HG03139 (cell line): ENCODE results near the gene MAP4K5.

Experiments
- ATAC-seq: cut with Tn5 transposase; IDR thresholded peaks from one replicate; pipeline ENCODE4 v1.9.1; 2021; ENCODE audit not compliant: unreplicated experiment

Gene MAP4K5

DNA sequence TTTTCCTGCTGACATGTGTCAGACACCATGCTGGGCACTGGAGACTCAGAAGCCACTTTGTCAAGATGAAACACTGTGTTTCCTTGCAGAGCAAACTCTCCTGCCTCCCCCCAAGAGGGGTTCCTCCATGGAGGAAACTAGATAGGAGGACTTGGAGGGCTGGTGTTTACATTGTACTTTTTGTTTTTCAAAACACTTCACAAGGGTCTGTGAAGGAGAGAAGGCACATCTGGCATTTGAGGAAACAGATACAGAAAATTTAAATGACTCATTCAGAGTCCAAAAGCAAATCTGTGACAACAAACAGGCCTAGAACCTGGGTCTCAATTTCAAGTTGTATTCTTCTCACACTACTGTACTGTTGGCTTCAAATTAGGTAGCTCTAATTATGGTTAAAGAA is 128.9 kb downstream of the MAP4K5 start:
- no peak for ATAC-seq

- no peak for ATAC-seq
Observed at GRCh38 chr14:50402965-50403364, 129.4 kb downstream of the MAP4K5 start.

- ATAC-seq: no peak
Observed at GRCh38 chr14:50400461-50400860, 131.9 kb downstream of the MAP4K5 start.

DNA sequence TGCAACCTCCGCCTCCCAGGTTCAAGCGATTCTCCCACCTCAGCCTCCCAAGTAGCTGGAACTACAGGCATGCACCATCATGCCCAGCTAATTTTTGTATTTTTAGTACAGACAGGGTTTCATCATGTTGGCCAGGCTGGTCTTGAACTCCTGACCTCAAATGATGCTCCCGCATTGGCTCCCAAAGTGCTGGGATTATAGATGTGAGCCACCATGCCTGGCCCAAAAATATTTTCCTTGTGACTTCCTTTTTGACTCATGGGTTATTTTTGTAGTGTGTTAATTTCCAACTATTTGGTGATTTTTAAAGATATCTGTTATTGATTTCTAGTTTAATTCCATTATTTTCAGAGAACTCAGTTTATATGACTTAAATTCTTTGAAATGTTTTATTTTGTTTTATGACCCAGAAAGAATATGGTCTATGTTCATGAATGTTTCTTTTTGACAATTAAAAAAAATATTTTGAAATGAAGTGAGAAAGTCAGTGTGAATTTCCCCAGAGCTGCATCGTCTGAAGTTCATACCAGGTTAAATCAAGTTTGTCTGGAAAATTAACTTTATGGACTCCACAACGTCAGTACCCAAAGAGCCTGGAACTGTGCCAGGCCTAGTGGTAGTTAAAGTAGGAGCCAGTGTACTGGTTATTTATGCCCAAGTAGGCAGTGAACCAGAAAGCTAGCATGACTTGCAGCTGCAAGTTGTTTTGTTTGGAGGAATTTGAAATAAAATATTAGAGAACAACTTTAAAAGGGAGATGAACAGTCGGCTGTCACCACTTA is 132.9 kb downstream of the MAP4K5 start:
- ATAC-seq: no peak

GRCh38 chr14:50398189-50398580 is 134.2 kb downstream of the MAP4K5 start:
- no peak for ATAC-seq

DNA sequence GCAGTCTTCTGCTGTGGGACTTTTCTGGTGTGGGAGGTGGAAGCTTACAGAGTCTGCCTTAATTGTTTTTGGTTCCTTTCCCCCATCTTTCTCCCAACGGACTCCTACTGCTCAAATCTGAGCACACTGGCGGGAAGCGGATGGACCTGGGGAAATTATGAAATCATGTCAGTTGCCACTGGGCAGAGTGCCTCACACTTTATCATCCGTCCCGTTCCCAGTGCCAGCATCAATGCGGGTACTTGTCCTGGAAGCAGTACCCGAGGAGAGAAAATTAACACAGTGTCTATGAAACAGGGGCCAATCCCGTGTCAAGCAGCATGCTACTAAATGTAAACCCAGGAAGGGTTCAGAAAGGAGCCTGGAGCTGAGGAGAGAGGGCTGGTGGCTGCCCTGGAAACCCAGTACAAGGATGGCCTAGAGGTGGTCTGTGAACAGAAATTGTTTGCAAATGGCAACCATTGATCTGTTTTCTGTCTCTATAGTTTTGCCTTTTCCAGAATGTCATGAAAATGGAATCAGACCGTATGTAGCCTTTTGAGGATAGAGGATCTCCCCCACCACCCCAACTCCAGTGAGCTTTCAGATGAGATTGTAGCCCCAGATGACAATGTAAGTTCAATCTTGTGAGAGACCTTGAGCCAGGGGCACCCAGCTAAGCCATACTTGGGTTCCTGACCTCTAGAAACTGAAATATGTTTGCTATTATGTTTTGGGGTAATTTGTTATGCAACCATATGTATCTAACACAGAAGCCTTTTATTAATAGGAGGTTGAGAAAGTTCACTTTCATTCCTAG is 134.8 kb downstream of the MAP4K5 start:
- no peak for ATAC-seq

DNA sequence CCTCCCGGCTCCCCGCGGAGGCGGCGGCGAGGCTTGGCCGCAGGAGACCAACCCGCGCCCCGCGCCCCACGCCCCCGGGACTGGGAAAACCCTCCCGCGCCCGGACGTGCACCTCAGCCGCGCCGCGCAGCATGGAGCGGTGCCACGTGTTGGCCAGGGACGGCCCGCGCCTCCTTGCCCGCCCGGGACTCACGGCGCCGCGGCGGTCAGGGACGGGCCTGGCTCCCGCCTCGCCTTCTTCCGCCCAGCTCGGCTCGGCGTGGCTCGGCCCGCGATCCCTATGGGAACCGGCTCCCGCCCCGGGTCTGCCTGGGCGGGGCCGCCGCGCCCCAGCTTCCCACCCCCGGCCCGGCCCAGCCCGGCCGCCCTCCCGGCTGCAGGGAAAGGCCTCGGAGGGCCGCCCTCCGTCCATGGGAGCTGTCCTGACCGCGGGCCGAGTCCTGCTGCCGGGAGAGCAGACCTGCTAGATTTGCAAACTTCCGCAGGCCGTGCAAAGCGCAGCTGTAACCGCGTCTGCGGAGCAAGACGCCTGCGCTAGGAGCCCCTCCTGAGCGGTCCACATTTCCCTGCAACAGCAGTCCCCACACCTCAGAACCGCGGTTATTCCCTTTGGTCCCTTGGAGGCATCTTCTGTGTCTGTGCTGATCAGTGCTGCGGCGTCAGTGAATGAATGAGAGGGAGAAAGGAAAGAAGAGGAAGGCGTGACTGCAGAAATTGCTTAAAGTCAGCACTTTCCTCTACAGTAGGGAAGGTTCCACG is 135.6 kb downstream of the MAP4K5 start, which contains the start of gene CDKL1:
Gene CDKL1 (minus strand): TSS at position 251 of the 759 bp plus-strand sequence. CDS start 1,013 bp downstream, outside the sequence.
- ATAC-seq: no peak

GRCh38 chr14:50395448-50395847 is 136.9 kb downstream of the MAP4K5 start:
- ATAC-seq: no peak

DNA sequence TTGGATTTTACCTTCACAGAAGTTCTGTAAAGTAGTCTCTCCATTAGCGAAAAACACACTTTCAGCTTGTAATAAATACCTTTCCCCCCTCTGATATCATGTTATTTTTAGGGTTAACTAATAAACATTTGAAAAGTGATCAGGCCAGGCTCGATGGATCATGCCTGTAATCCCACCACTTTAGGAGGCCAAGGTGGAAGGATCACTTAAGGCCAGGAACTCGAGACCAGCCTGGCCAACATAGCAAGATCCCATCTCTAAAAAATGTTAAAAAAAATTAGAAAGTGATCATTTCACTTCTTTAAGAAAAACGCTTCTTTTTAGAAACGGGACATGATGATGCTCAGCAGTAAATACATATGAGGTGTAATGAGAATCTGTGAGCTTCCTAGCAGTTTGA is 137.7 kb downstream of the MAP4K5 start:
- ATAC-seq: no peak

DNA sequence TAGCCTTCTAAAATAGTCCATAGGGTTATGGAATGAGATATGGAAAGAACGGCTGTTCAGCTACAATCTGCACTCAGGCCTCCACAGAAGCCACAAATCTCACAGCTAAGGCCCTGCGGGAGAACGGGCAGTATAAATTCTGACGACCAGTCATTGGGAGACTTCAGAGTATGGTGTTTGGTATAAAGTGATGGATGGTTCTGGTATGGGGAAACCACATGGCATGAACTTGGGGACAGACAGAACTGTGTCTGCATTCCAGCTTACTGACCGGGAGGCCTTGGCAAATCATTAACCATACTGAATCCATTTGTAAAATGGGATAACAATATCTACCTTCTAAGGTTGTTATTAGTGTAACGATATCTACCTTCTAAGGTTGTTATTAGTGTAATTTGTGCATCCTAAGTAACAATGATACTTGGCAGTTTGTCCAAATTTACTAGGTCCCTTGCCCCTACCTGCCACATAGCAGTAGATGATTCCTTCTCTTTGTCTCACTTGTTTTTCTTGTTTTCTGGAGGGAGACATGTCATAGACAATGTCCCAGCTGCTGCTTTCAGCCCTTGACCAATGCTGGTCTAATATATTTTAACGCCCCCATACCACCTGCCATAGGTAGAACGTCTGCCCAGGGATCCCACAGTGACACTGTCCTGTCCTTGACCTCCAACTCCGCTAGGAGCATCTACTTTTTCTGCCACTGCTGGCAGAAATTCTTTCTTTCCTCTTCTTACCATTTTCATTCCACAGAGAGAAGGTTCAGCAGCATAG is 142.5 kb downstream of the MAP4K5 start:
- ATAC-seq: no peak

GRCh38 chr14:50388256-50388931 is 144.0 kb downstream of the MAP4K5 start:
- ATAC-seq: no peak

DNA sequence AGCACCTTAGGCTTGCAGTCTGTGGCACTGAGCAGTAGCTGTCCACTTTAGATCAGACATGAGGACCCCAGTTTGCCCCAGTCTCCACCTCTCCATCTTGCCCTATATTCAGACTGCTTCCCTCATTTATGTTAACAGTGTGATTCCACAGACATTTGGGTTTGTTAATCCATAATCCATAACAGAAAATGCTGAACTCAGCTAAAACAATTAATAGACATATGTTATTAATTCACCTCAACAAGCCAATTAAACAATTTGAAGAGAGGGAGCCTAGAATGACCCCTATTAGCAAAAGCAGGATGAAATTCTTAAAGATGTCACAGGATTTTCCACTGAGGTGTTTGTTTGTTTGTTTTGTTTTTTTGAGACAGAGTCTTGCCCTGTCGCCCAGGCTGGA is 144.8 kb downstream of the MAP4K5 start:
- no peak for ATAC-seq

DNA sequence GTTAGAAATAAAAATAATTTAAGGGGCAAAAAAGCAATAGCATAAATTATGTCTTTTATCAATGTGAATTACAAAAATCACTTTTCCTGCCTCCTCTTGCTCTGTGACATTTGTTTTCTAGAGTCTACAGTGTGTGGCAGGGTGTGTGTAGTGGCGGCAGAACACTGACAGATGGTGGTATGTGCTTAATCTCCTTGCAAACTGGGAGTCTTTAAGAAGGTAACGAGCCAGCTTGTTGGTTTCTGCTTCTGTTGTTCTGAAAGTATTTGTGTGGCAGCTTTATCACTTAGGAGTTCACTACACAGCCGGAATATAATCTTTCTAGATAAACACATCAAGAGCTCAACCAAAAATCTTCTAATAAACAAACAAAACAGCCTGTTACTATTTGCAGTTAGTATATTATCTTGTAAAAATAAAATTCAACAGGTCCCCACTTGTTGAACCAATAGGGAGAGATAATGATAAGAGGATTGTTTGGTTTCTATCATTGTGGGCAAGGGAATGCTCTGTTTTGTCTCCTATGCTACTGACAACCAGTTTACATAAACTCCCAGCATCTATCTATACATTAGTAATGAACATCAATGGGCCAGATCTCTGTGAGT is 148.6 kb downstream of the MAP4K5 start:
- no peak for ATAC-seq

GRCh38 chr14:50381823-50382287 is 150.5 kb downstream of the MAP4K5 start:
- no peak for ATAC-seq

GRCh38 chr14:50381008-50381407 is 151.4 kb downstream of the MAP4K5 start:
- ATAC-seq: no peak

DNA sequence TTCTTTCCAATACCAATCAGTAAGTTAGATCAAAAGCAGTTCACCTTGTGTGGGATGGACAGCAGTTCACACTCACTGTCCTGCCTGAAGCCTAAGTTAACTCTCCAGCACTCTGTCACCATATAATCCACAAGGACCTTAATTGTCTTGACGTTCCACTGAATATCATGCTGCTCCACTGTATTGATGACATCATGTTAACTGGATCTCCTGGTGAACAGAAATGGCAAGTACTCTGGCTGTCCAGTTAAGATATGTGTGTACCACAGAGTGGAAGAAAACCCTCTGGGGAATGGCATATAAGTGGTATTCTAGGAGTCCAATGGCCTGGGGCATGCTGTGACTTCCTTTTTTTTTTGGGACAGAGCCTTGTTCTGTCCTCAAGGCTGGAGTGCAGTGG is 151.9 kb downstream of the MAP4K5 start:
- no peak for ATAC-seq

DNA sequence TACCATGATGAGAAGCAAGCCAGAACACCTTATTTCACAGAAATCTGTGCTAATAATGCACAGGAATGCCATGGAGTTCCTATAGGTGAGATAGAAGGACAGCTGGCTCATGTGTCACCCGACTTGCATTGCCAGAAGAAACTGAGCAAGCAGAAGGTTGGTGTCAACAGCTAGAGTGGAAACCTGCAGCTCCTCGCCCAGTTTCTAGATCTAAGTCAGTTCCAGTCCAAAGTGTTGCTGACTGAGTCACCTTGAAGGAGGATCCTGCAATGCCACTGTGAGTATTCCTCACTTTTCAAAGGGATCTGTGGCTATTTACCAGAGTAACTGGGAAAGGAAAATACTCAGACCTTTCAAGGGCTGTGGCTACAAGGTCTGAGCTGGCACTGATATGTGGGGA is 152.8 kb downstream of the MAP4K5 start:
- ATAC-seq: no peak

DNA sequence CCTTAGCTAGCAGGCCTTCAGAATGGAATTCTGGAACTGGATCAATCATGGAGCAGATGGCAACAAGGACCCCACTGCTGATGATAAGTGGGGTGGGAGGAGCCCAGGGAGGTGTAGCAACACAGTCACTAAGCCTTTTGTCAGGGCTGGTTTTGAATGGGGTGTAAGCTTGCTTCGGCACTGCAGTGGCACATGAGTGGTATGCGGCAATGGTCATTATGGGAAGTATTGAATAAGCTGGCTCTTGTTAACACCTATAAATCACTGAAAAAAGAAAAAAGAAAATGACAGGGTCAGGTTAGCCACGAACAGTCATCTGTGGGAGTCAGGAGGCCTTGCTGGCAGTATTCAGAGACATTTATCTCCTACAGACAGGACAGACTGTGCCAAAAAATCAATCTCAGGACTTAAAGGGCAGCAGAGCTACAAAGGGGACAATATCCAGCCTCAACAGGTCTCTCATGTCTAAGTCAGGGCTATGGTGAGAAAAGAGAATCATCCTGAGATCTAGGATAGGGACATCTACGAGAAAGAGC is 154.8 kb downstream of the MAP4K5 start:
- no peak for ATAC-seq

GRCh38 chr14:50375760-50376159 is 156.6 kb downstream of the MAP4K5 start:
- no peak for ATAC-seq
